ENCODE measurements around the gene CHST15. TPM values are rescaled to one million over a fixed set of nuclear protein-coding genes. Genes with fewer than 3 reads are reported as not detected.

CHST15 gene
- total and polyA plus RNA-seq, 2 of the 13 experiments (the other 11 are each of a cell fraction or from before 2014, with no cell fraction given): 1.4 to 94.7 TPM

GRCh38 chr10:124092250-124092859, 1.0 kb downstream of the CHST15 start (continued):
- TF ChIP-seq IKZF5 (CRISPR knock-in tag; IDR thresholded peaks at IDR 0.05) (no peak), BRD4 (CRISPR knock-in tag; IDR thresholded peaks at IDR 0.05) (no peak), ZC3H4 (CRISPR knock-in tag; IDR thresholded peaks at IDR 0.05; ENCODE audit: borderline replicate concordance) (no peak), TMF1 (CRISPR knock-in tag; IDR thresholded peaks at IDR 0.05; ENCODE audit: low read depth) (0 out of 2 replicates have a peak, but pooled peaks have one; percentile 45), ZBTB42 (CRISPR knock-in tag; IDR thresholded peaks at IDR 0.05) (0 out of 2 replicates have a peak, but pooled peaks have one; percentile 65), GATAD1 (CRISPR knock-in tag; IDR thresholded peaks at IDR 0.05) (no peak), NFYB (CRISPR knock-in tag; IDR thresholded peaks at IDR 0.05) (no peak), ZNF280B (CRISPR knock-in tag; IDR thresholded peaks at IDR 0.05; ENCODE audit: borderline replicate concordance) (no peak), ZNF121 (CRISPR knock-in tag; IDR thresholded peaks at IDR 0.05) (no peak), SNRNP70 (IDR thresholded peaks at IDR 0.05; ENCODE audit: low read depth, low read length) (no peak), PAX8 (CRISPR knock-in tag; IDR thresholded peaks at IDR 0.05; ENCODE audit: borderline replicate concordance) (no peak), GLMP (CRISPR knock-in tag; IDR thresholded peaks at IDR 0.05; ENCODE audit: borderline replicate concordance) (no peak), CBX2 (IDR thresholded peaks at IDR 0.05; ENCODE audit: low read depth, low read length) (no peak), CBX2 (CRISPR knock-in tag; IDR thresholded peaks at IDR 0.05; ENCODE audit: low read depth) (no peak), ZNF75D (CRISPR knock-in tag; IDR thresholded peaks at IDR 0.05; ENCODE audit: borderline replicate concordance) (no peak), ZNF776 (CRISPR knock-in tag; IDR thresholded peaks at IDR 0.05) (no peak), NFRKB (IDR thresholded peaks at IDR 0.05) (no peak), REL (CRISPR knock-in tag; conservative IDR thresholded peaks at IDR 0.05) (no peak), KDM2A (CRISPR knock-in tag; IDR thresholded peaks at IDR 0.05; ENCODE audit: borderline replicate concordance, low read depth) (peak; percentile 46; the same call in 1 of the 2 replicates), ZNF136 (CRISPR knock-in tag; IDR thresholded peaks at IDR 0.05; ENCODE audit: low read depth) (no peak), SCMH1 (CRISPR knock-in tag; IDR thresholded peaks at IDR 0.05; ENCODE audit: borderline replicate concordance) (no peak), JUNB (CRISPR knock-in tag; IDR thresholded peaks at IDR 0.05; ENCODE audit: borderline replicate concordance) (no peak), ADNP (CRISPR knock-in tag; IDR thresholded peaks at IDR 0.05) (no peak), RAD21 (CRISPR knock-in tag; IDR thresholded peaks at IDR 0.05) (no peak), ZNF737 (CRISPR knock-in tag; IDR thresholded peaks at IDR 0.05; ENCODE audit: borderline replicate concordance) (no peak), MEIS1 (CRISPR knock-in tag; IDR thresholded peaks at IDR 0.05; ENCODE audit: borderline replicate concordance) (0 out of 2 replicates have a peak, but pooled peaks have one; percentile 13), ZNF282 (IDR thresholded peaks at IDR 0.05; ENCODE audit: partially characterized antibody) (no peak)
- TF ChIP-seq, protein P1, sequence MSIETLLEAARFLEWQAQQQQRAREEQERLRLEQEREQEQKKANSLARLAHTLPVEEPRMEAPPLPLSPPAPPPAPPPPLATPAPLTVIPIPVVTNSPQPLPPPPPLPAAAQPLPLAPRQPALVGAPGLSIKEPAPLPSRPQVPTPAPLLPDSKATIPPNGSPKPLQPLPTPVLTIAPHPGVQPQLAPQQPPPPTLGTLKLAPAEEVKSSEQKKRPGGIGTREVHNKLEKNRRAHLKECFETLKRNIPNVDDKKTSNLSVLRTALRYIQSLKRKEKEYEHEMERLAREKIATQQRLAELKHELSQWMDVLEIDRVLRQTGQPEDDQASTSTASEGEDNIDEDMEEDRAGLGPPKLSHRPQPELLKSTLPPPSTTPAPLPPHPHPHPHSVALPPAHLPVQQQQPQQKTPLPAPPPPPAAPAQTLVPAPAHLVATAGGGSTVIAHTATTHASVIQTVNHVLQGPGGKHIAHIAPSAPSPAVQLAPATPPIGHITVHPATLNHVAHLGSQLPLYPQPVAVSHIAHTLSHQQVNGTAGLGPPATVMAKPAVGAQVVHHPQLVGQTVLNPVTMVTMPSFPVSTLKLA (IDR thresholded peaks at IDR 0.05): no peak

Data from HepG2 (cell line).